Measurements from ENCODE around the gene WDFY4.

Gene WDFY4

GRCh38 chr10:48701139-48701901, 16.6 kb downstream of the WDFY4 start (continued):
- no peak for TF ChIP-seq PRDM4 (tag by site-specific recombination; IDR thresholded peaks at IDR 0.05)
- no peak for TF ChIP-seq BCL11A (tag by site-specific recombination; IDR thresholded peaks at IDR 0.05; ENCODE audit: low read depth)
- TF ChIP-seq ZBTB21 (tag by site-specific recombination; IDR thresholded peaks at IDR 0.05), result no peak
- TF ChIP-seq ZNF26 (tag by site-specific recombination; IDR thresholded peaks at IDR 0.05), result no peak
- no peak for TF ChIP-seq HOXC10 (CRISPR knock-in tag; IDR thresholded peaks at IDR 0.05)
- no peak for TF ChIP-seq ZNF488 (tag by site-specific recombination; IDR thresholded peaks at IDR 0.05)
- no peak for TF ChIP-seq ZSCAN16 (tag by site-specific recombination; IDR thresholded peaks at IDR 0.05)
- no peak for TF ChIP-seq ZNF311 (tag by site-specific recombination; IDR thresholded peaks at IDR 0.05; ENCODE audit: borderline replicate concordance)
- TF ChIP-seq CTCF (tag by site-specific recombination; IDR thresholded peaks at IDR 0.05), result no peak
- no peak for TF ChIP-seq ZBTB20 (tag by site-specific recombination; IDR thresholded peaks at IDR 0.05)
- TF ChIP-seq ZNF223 (tag by site-specific recombination; IDR thresholded peaks at IDR 0.05), result no peak
- no peak for TF ChIP-seq KLF1 (tag by site-specific recombination; IDR thresholded peaks at IDR 0.05)

- no peaks in the 10 kb centered on the region for H3K9me3 ChIP-seq (ENCODE audit: control insufficient read depth, insufficient read depth, low read depth, low read length)
- ChIA-PET POLR2A (no interaction called here), CTCF (no interaction called here)
- no peak for TF ChIP-seq TCF7L2 (IDR thresholded peaks at IDR 0.05; ENCODE audit: borderline replicate concordance, low read depth, low read length)
- TF ChIP-seq MEIS1 (CRISPR knock-in tag; IDR thresholded peaks at IDR 0.05; ENCODE audit: borderline replicate concordance), result no peak
- TF ChIP-seq ZNF292 (tag by site-specific recombination; IDR thresholded peaks at IDR 0.05; ENCODE audit: borderline replicate concordance, low read depth), result no peak
- TF ChIP-seq ZNF624 (tag by site-specific recombination; IDR thresholded peaks at IDR 0.05), result no peak
- no peak for TF ChIP-seq ZNF394 (tag by site-specific recombination; IDR thresholded peaks at IDR 0.05; ENCODE audit: borderline replicate concordance)
- TF ChIP-seq ZNF416 (tag by site-specific recombination; IDR thresholded peaks at IDR 0.05), result no peak
- no peak for TF ChIP-seq ZNF221 (tag by site-specific recombination; IDR thresholded peaks at IDR 0.05; ENCODE audit: borderline replicate concordance)
- no peak for TF ChIP-seq ZNF585B (tag by site-specific recombination; IDR thresholded peaks at IDR 0.05)
- no peak for TF ChIP-seq ZBTB20 (tag by site-specific recombination; IDR thresholded peaks at IDR 0.05)
- no peak for TF ChIP-seq ZNF335 (tag by site-specific recombination; conservative IDR thresholded peaks at IDR 0.05)
- TF ChIP-seq GLI2 (tag by site-specific recombination; IDR thresholded peaks at IDR 0.05; ENCODE audit: borderline replicate concordance, low read depth), result no peak
- TF ChIP-seq ZNF701 (tag by site-specific recombination; IDR thresholded peaks at IDR 0.05), result no peak
- no peak for TF ChIP-seq ZNF184 (tag by site-specific recombination; IDR thresholded peaks at IDR 0.05)
- no peak for TF ChIP-seq ZBTB6 (tag by site-specific recombination; IDR thresholded peaks at IDR 0.05)
- no peak for TF ChIP-seq ZNF132 (tag by site-specific recombination; IDR thresholded peaks at IDR 0.05; ENCODE audit: borderline replicate concordance)
- no peak overlapping the region for H3K4me3 ChIP-seq (ENCODE audit: low read depth, low read length)
- no peaks in the 10 kb centered on the region for H3K36me3 ChIP-seq (ENCODE audit: control insufficient read depth in 2 of 2, insufficient read depth in 1 of 2, low read length in 2 of 2)
- no peaks in the 10 kb centered on the region for H3K4me1 ChIP-seq (ENCODE audit: control insufficient read depth, insufficient read depth, low read length)
- H3K27ac ChIP-seq (ENCODE audit: extremely low read depth, low read depth, low read length), result no peak overlapping the region
These were observed 17.3 kb downstream of the WDFY4 start for GRCh38 chr10:48701941-48702340.

All from HEK293 (cell line).